Small intestine (tissue), 7 donors: ENCODE measurements around the gene GSTT2. TPM values are rescaled to one million over a fixed set of nuclear protein-coding genes. Genes with fewer than 3 reads are reported as not detected.

Experiments used
- DNase-seq, 2 donors: peaks; one replicate each; pipeline versions ENCODE4 v3.0.0 to v3.0.0-alpha.2; 2013
- FAIRE-seq: peaks from 2 replicates; lab custom pipeline; 2012; peaks lifted over from hg19 to GRCh38; lab: Jason Lieb, UNC
- H3K27ac ChIP-seq, 3 donors: one replicate each; pipeline ENCODE4 v1.5.1; 2013; ENCODE audit warnings: low read length in 2 of 3, mild to moderate bottlenecking in 2 of 3, control low read depth in 1 of 3, inconsistent platforms in 1 of 3, low read depth in 1 of 3, moderate library complexity in 1 of 3
- H3K27me3 ChIP-seq, 3 donors: one replicate each; pipeline ENCODE4 v1.6.1; 2013; ENCODE audit warnings: low read length in 3 of 3, inconsistent platforms in 1 of 3; ENCODE audit not compliant: control insufficient read depth in 3 of 3, insufficient read depth in 3 of 3
- H3K36me3 ChIP-seq, 3 donors: one replicate each; pipeline ENCODE4 v1.6.1; 2013; ENCODE audit warnings: low read length in 3 of 3, inconsistent platforms in 1 of 3, low read depth in 1 of 3, mild to moderate bottlenecking in 1 of 3, moderate library complexity in 1 of 3; ENCODE audit not compliant: control insufficient read depth in 3 of 3, insufficient read depth in 2 of 3
- H3K4me1 ChIP-seq, 3 donors: one replicate each; pipeline ENCODE4 v1.6.1; 2013; ENCODE audit warnings: low read length in 2 of 3, inconsistent platforms in 1 of 3, low read depth in 1 of 3, mild to moderate bottlenecking in 1 of 3, moderate library complexity in 1 of 3; ENCODE audit not compliant: control insufficient read depth in 3 of 3, insufficient read depth in 2 of 3
- H3K4me3 ChIP-seq, 3 donors: one replicate each; pipeline ENCODE4 v1.5.1; 2013; ENCODE audit warnings: low read length in 3 of 3, control low read depth in 1 of 3, inconsistent platforms in 1 of 3, low read depth in 1 of 3, mild to moderate bottlenecking in 1 of 3, moderate library complexity in 1 of 3
- H3K9me3 ChIP-seq, 2 donors: one replicate each; pipeline ENCODE4 v1.6.1; 2013; ENCODE audit warnings: low read depth in 1 of 2, low read length in 1 of 2; ENCODE audit not compliant: control insufficient read depth in 2 of 2, insufficient read depth in 1 of 2
- WGBS, 3 donors: extraction: QIAGEN DNeasy Blood & Tissue Kit; methylation state at CpG; one replicate each; pipeline ENCODE4 v1.1.7; 2013; 5-methylcytosine and 5-hydroxymethylcytosine counted together
- polyA plus RNA-seq, 4 donors: library from polyadenylated mRNA; stranded (reverse) in 3 of 4; unstranded in 1 of 4; fragments of 200-250 nt in 3 of 4; fragments of 120-200 nt in 1 of 4; gene quantifications; one replicate each; pipeline versions ENCODE4 v1.2.1 to v1.2.3, GENCODE V29; 2013
- donor health status: healthy with polysubstance abuse.
- donor health status: control.
- donor health status: control.
- donor health status: Bipolar disorder and iron deficiency.
- donor health status: healthy.

GSTT2 gene
- polyA plus RNA-seq, 4 donors, result 0.19 to 1.4 (median 0.81) TPM; not detected in 1

GRCh38 chr22:24024354-24024753 is 44.4 kb downstream of the GSTT2 start:
- H3K36me3 ChIP-seq, result peaks cover 0 to 14% (median 0%) of the 10 kb centered on the region in 3 donors
- H3K27ac ChIP-seq, result no peak overlapping the region
- 97 to 100% (median 98%) methylated on average over 3 of the region's 3 CpGs for WGBS, 3 donors
- no peak overlapping the region for H3K4me3 ChIP-seq
- H3K4me1 ChIP-seq, result peaks cover 0 to 2% (median 0%) of the 10 kb centered on the region in 3 donors
- no peak for FAIRE-seq
- H3K9me3 ChIP-seq, result no peaks in the 10 kb centered on the region
- DNase-seq, result no peak
- no peaks in the 10 kb centered on the region for H3K27me3 ChIP-seq

- H3K4me1 ChIP-seq, result peaks cover 0 to 2% (median 0%) of the 10 kb centered on the region in 3 donors
- H3K36me3 ChIP-seq, result peaks cover 0 to 14% (median 0%) of the 10 kb centered on the region in 3 donors
- WGBS, 3 donors, result 82 to 88% (median 83%) methylated on average over 6 of the region's 6 CpGs
- H3K27me3 ChIP-seq, result no peaks in the 10 kb centered on the region
- DNase-seq, result no peak
- no peak for FAIRE-seq
- H3K27ac ChIP-seq, result no peak overlapping the region
- H3K4me3 ChIP-seq, result no peak overlapping the region
- H3K9me3 ChIP-seq, result no peaks in the 10 kb centered on the region
Observed at GRCh38 chr22:24025475-24025874, 45.5 kb downstream of the GSTT2 start.

- Histone ChIP-seq H3K4me3 (no peak overlapping the region), H3K4me1 (peaks cover 0 to 2% (median 0%) of the 10 kb centered on the region in 3 donors), H3K27ac (no peak overlapping the region), H3K36me3 (peaks cover 0 to 19% (median 0%) of the 10 kb centered on the region in 3 donors), H3K27me3 (no peaks in the 10 kb centered on the region), H3K9me3 (no peaks in the 10 kb centered on the region)
- DNase-seq (no peak), FAIRE-seq (no peak)
- 76 to 90% (median 80%) methylated on average over 2 of the region's 2 CpGs for WGBS, 3 donors
Observed at GRCh38 chr22:24026056-24026455, 46.1 kb downstream of the GSTT2 start.

- H3K4me1 ChIP-seq, result peaks cover 0 to 2% (median 0%) of the 10 kb centered on the region in 3 donors
- peaks cover 0 to 22% (median 0%) of the 10 kb centered on the region in 3 donors for H3K36me3 ChIP-seq
- H3K4me3 ChIP-seq, result no peak overlapping the region
- no peak overlapping the region for H3K27ac ChIP-seq
- no peaks in the 10 kb centered on the region for H3K27me3 ChIP-seq
- H3K9me3 ChIP-seq, result no peaks in the 10 kb centered on the region
- no peak for DNase-seq
- FAIRE-seq, result no peak
- WGBS, 3 donors, result 88 to 92% (median 92%) methylated on average over 3 of the region's 3 CpGs
Observed at GRCh38 chr22:24026733-24027132, 46.8 kb downstream of the GSTT2 start.

GRCh38 chr22:24027389-24027975 is 47.5 kb downstream of the GSTT2 start:
- Histone ChIP-seq H3K36me3 (peaks cover 0 to 22% (median 0%) of the 10 kb centered on the region in 3 donors), H3K4me1 (peaks cover 0 to 2% (median 0%) of the 10 kb centered on the region in 3 donors), H3K27ac (no peak overlapping the region), H3K4me3 (no peak overlapping the region), H3K9me3 (no peaks in the 10 kb centered on the region), H3K27me3 (no peaks in the 10 kb centered on the region)
- no peak for FAIRE-seq
- 74 to 91% (median 90%) methylated on average over 3 of the region's 3 CpGs for WGBS, 3 donors
- DNase-seq, result no peak

GRCh38 chr22:24027991-24028390 is 48.1 kb downstream of the GSTT2 start:
- Histone ChIP-seq H3K9me3 (no peaks in the 10 kb centered on the region), H3K27me3 (no peaks in the 10 kb centered on the region), H3K36me3 (peaks cover 0 to 22% (median 0%) of the 10 kb centered on the region in 3 donors), H3K4me3 (no peak overlapping the region), H3K27ac (no peak overlapping the region), H3K4me1 (peaks cover 0 to 2% (median 0%) of the 10 kb centered on the region in 3 donors)
- DNase-seq, result no peak
- no peak for FAIRE-seq
- 75 to 86% (median 77%) methylated on average over 2 of the region's 2 CpGs for WGBS, 3 donors

GRCh38 chr22:24028533-24028932 is 48.6 kb downstream of the GSTT2 start:
- no peak overlapping the region for H3K4me3 ChIP-seq
- H3K4me1 ChIP-seq, result no peaks in the 10 kb centered on the region

GRCh38 chr22:24029304-24029703 is 49.4 kb downstream of the GSTT2 start:
- 82 to 95% (median 89%) methylated on average over 3 of the region's 3 CpGs for WGBS, 3 donors

More at GRCh38 chr22:24028533-24028932, 48.6 kb downstream of the GSTT2 start:
- FAIRE-seq, result no peak
- Histone ChIP-seq H3K36me3 (peaks cover 0 to 22% (median 0%) of the 10 kb centered on the region in 3 donors), H3K9me3 (no peaks in the 10 kb centered on the region), H3K27ac (no peak overlapping the region), H3K27me3 (no peaks in the 10 kb centered on the region)
- 36 to 48% (median 37%) methylated on average over 2 of the region's 2 CpGs for WGBS, 3 donors
- no peak for DNase-seq

More at GRCh38 chr22:24029304-24029703, 49.4 kb downstream of the GSTT2 start:
- Histone ChIP-seq H3K4me3 (no peak overlapping the region), H3K9me3 (no peaks in the 10 kb centered on the region), H3K4me1 (no peaks in the 10 kb centered on the region), H3K27ac (no peak overlapping the region), H3K27me3 (no peaks in the 10 kb centered on the region), H3K36me3 (peaks cover 0 to 22% (median 0%) of the 10 kb centered on the region in 3 donors)
- DNase-seq (no peak), FAIRE-seq (no peak)
